ENCODE results near the gene RBM20. TPM values are rescaled to one million over a fixed set of nuclear protein-coding genes. Genes with fewer than 3 reads are reported as not detected.

The RBM20 gene
- total and polyA plus RNA-seq, 12 donors = 0.07 to 2.3 (median 0.28) TPM; not detected in 2

DNA sequence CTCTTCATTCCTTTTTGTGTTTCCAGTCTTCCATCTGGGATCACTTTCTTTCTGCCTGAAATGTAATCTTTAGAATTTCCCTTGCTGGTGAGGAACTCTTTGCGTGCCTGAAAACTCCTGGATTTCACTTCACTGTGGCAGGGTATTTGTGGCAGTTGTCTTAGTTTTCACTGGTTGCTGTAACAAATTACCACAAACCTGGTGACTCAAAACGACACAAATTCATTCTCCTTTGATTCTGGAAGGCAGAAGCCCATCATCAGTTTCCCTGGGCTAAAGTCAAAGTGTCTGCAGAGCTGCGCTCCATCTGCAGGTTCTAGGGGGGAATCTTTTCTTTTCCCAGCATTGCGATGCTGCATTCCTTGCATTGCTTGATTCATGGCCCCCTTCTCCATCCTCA, 109.3 kb downstream of the RBM20 start:
- Histone ChIP-seq H3K36me3 (replicated peaks in 1 of 2) (no peaks in the 10 kb centered on the region), H3K9me3 (replicated peaks in 1 of 3) (no peaks in the 10 kb centered on the region), H3K4me1 (replicated peaks in 1 of 2) (no peaks in the 10 kb centered on the region), H3K4me3 (no peak overlapping the region), H3K27me3 (no peaks in the 10 kb centered on the region), H3K27ac (no peak overlapping the region)
- TF ChIP-seq POLR2A (IDR thresholded peaks at IDR 0.05) = no peak
- TF ChIP-seq, protein P1, sequence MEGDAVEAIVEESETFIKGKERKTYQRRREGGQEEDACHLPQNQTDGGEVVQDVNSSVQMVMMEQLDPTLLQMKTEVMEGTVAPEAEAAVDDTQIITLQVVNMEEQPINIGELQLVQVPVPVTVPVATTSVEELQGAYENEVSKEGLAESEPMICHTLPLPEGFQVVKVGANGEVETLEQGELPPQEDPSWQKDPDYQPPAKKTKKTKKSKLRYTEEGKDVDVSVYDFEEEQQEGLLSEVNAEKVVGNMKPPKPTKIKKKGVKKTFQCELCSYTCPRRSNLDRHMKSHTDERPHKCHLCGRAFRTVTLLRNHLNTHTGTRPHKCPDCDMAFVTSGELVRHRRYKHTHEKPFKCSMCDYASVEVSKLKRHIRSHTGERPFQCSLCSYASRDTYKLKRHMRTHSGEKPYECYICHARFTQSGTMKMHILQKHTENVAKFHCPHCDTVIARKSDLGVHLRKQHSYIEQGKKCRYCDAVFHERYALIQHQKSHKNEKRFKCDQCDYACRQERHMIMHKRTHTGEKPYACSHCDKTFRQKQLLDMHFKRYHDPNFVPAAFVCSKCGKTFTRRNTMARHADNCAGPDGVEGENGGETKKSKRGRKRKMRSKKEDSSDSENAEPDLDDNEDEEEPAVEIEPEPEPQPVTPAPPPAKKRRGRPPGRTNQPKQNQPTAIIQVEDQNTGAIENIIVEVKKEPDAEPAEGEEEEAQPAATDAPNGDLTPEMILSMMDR (IDR thresholded peaks at IDR 0.05) = no peak
- intact Hi-C loops (cut with DNase I) = no loop called here
- WGBS, 4 donors = 83 to 88% (median 85%) methylated on average over 4 of the region's 4 CpGs
- DNase-seq = no peak

- Histone ChIP-seq H3K27me3 (peaks cover 2% of the 10 kb centered on the region), H3K36me3 (replicated peaks in 1 of 2) (no peaks in the 10 kb centered on the region), H3K4me1 (replicated peaks in 1 of 2) (no peaks in the 10 kb centered on the region), H3K4me3 (no peak overlapping the region), H3K9me3 (replicated peaks in 1 of 3) (no peaks in the 10 kb centered on the region), H3K27ac (no peak overlapping the region)
- TF ChIP-seq, protein P1 (IDR thresholded peaks at IDR 0.05) = no peak
- no peak for TF ChIP-seq POLR2A (IDR thresholded peaks at IDR 0.05)
- WGBS, 4 donors = 84 to 94% (median 90%) methylated on average over 3 of the region's 3 CpGs
- intact Hi-C loops (cut with DNase I) = no loop called here
- no peak for DNase-seq
Observed at GRCh38 chr10:110754375-110755105, 110.4 kb downstream of the RBM20 start.

DNA sequence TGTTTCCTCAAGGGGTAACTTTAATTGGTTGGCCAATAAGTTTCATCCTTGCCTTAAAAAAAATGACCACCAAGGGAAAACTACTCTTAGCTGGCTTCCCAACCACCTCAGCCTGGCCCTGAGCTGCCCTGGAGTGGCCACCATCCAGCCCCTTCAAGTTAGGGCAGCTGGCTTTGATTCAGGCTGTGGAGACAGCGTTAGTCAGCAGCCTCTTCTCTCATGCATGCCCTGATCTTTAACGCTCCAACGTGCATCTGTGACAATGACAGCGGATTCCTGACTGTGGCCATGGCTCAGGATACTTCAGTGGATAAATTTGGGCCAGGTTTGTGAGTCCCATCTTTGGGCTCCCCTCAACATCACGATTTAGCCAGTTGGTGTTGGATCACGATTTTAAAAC, 111.6 kb downstream of the RBM20 start:
- 62 to 68% (median 65%) methylated on average over 6 of the region's 6 CpGs for WGBS, 4 donors
- Histone ChIP-seq H3K27ac (no peak overlapping the region), H3K36me3 (replicated peaks in 1 of 2) (no peaks in the 10 kb centered on the region), H3K4me3 (no peak overlapping the region), H3K4me1 (replicated peaks in 1 of 2) (no peaks in the 10 kb centered on the region), H3K9me3 (replicated peaks in 1 of 3) (no peaks in the 10 kb centered on the region), H3K27me3 (peaks cover 2% of the 10 kb centered on the region)
- TF ChIP-seq, protein P1 (IDR thresholded peaks at IDR 0.05) = no peak
- no peak for TF ChIP-seq POLR2A (IDR thresholded peaks at IDR 0.05)
- intact Hi-C loops (cut with DNase I) = no loop called here
- DNase-seq = no peak

DNA sequence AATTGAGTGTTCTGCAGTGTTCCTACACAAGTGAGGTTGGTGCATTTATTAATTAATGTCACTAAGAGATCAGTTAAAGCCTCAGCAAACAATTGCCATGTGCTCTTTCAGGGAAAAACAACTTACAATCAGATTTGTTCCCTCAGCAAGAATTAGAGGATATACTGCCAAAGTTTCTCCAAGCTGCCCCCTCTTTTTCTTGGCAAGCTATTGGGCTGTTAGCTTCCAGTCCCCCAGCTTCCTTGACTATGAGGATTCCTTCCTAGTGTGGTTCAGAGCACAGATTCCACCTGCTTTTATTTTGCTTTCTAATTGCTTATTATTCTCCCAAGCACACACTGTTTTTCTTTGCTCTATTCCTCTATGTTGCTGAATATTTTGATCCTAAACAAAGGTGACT, 112.7 kb downstream of the RBM20 start:
- no peaks in the 10 kb centered on the region for H3K9me3 ChIP-seq (replicated peaks in 1 of 3)
- DNase-seq = no peak
- TF ChIP-seq, protein P1 (IDR thresholded peaks at IDR 0.05) = no peak
- TF ChIP-seq POLR2A (IDR thresholded peaks at IDR 0.05) = no peak
- H3K27ac ChIP-seq = no peak overlapping the region
- no peaks in the 10 kb centered on the region for H3K4me1 ChIP-seq (replicated peaks in 1 of 2)
- H3K27me3 ChIP-seq = peaks cover 2% of the 10 kb centered on the region
- intact Hi-C loops (cut with DNase I) = no loop called here
- H3K4me3 ChIP-seq = no peak overlapping the region
- H3K36me3 ChIP-seq (replicated peaks in 1 of 2) = no peaks in the 10 kb centered on the region

Measured in adrenal gland (tissue), 12 donors.